Esophagus muscularis mucosa (tissue), 4 donors: Measurements from ENCODE around the gene SETBP1.

ENCODE experiments used
- EP300 ChIP-seq: sonication (generic); formaldehyde crosslinking; IDR thresholded peaks from one replicate; pipeline ENCODE4 v1.6.1; 2017; ENCODE audit warnings: antibody characterized with exemption
- POLR2A ChIP-seq: fragments of 450-650 bp; IDR thresholded peaks from one replicate; pipeline ENCODE4 v1.6.1; 2017; ENCODE audit warnings: antibody characterized with exemption, moderate library complexity, mild to moderate bottlenecking, low read depth
- POLR2AphosphoS5 ChIP-seq, 2 donors: sonication (generic); formaldehyde crosslinking; IDR thresholded peaks; one replicate each; pipeline ENCODE4 v1.6.1; 2017; ENCODE audit warnings: antibody characterized with exemption in 2 of 2
- TF ChIP-seq, protein P1 (sequence below), 3 experiments: fragments of 200-600 bp in 2 of 3; fragments of 450-650 bp in 1 of 3; sonication (generic) in 2 of 3; IDR thresholded peaks; one replicate each; pipeline ENCODE4 v1.5.1; 2017 to 2019; ENCODE audit warnings: antibody characterized with exemption in 3 of 3, mild to moderate bottlenecking in 2 of 3, moderate library complexity in 1 of 3

DNA sequence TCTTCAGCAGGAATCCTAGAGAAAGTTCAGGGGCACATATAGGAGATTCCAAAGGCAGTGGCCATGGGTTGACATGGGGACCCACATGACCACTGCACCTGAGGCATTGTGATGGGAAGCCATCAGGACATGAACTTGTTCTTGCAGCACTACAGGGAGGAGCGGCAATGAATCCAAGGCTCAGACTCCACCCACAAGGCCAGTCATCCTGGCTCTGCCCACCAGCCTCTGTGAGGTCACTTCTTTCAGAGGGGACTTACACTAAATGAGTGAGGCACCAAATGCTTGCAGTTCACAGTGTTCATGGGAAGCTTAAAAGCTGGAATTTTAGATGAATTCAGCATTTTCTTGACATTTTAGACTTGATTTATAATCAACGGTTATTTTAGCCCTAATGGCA, 254.2 kb downstream of the SETBP1 start:
- TF ChIP-seq POLR2A (no peak), POLR2AphosphoS5 (IDR thresholded peaks at IDR 0.05) (no peak), EP300 (no peak)
- TF ChIP-seq, protein P1, sequence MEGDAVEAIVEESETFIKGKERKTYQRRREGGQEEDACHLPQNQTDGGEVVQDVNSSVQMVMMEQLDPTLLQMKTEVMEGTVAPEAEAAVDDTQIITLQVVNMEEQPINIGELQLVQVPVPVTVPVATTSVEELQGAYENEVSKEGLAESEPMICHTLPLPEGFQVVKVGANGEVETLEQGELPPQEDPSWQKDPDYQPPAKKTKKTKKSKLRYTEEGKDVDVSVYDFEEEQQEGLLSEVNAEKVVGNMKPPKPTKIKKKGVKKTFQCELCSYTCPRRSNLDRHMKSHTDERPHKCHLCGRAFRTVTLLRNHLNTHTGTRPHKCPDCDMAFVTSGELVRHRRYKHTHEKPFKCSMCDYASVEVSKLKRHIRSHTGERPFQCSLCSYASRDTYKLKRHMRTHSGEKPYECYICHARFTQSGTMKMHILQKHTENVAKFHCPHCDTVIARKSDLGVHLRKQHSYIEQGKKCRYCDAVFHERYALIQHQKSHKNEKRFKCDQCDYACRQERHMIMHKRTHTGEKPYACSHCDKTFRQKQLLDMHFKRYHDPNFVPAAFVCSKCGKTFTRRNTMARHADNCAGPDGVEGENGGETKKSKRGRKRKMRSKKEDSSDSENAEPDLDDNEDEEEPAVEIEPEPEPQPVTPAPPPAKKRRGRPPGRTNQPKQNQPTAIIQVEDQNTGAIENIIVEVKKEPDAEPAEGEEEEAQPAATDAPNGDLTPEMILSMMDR (IDR thresholded peaks at IDR 0.05), result no peak
